Activated CD8-positive, alpha-beta memory T cell treated with anti-CD3 and anti-CD28 coated beads for 36 hours (primary cell): ENCODE measurements around the gene COPZ2. TPM values are rescaled to one million over a fixed set of nuclear protein-coding genes. Genes with fewer than 3 reads are reported as not detected.

Experiments
- CTCF ChIA-PET: fragments of 350-600 bp; sonication (Branson Sonifier 250); formaldehyde crosslinking; loops from one replicate; lab custom pipeline; 2021; ENCODE audit warnings: antibody characterized with exemption; lab: Charles Lee
- POLR2A ChIA-PET: fragments of 350-600 bp; sonication (Branson Sonifier 250); formaldehyde crosslinking; loops from one replicate; lab custom pipeline; 2021; ENCODE audit warnings: antibody characterized with exemption; lab: Charles Lee
- total RNA-seq, 2 experiments: library from RNA; stranded (reverse); gene quantifications; one replicate each; pipeline ENCODE4 v1.2.3, GENCODE V29; 2021

Gene COPZ2
- total RNA-seq, 2 experiments from 2014 or later: 5.5 to 6.0 TPM

DNA sequence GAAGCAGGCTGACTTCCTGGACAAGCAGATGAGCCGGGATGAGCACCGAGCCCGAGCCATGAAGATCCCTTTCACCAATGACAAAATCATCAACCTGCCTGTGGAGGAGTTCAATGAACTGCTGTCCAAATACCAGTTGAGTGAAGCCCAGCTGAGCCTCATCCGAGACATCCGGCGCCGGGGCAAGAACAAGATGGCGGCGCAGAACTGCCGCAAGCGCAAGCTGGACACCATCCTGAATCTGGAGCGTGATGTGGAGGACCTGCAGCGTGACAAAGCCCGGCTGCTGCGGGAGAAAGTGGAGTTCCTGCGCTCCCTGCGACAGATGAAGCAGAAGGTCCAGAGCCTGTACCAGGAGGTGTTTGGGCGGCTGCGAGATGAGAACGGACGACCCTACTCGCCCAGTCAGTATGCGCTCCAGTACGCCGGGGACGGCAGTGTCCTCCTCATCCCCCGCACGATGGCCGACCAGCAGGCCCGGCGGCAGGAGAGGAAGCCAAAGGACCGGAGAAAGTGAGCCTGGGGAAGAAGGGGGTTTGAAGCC, 21.6 kb upstream of the COPZ2 start:
- ChIA-PET POLR2A (no interaction called here), CTCF (interaction anchor here (1.3 kb wide), 2 partner anchors 16 to 22 kb away, joined by 3 read pairs; no protein-coding TSS in a partner anchor)

DNA sequence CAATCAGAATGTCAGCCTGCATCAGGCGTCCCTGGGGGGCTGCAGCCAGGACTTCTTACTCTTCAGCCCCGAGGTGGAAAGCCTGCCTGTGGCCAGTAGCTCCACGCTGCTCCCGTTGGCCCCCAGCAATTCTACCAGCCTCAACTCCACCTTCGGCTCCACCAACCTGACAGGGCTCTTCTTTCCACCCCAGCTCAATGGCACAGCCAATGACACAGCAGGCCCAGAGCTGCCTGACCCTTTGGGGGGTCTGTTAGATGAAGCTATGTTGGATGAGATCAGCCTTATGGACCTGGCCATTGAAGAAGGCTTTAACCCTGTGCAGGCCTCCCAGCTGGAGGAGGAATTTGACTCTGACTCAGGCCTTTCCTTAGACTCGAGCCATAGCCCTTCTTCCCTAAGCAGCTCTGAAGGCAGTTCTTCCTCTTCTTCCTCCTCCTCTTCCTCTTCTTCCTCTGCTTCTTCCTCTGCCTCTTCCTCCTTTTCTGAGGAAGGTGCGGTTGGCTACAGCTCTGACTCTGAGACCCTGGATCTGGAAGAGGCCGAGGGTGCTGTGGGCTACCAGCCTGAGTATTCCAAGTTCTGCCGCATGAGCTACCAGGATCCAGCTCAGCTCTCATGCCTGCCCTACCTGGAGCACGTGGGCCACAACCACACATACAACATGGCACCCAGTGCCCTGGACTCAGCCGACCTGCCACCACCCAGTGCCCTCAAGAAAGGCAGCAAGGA, 21.0 kb upstream of the COPZ2 start:
- ChIA-PET POLR2A (interaction anchor here (0.6 to 0.7 kb wide), 2 partner anchors 8 to 11 kb away, joined by 3 read pairs; partner anchors contain the start of gene NFE2L1), CTCF (interaction anchor here (1.3 to 1.6 kb wide), 4 partner anchors 12 to 32 kb away, joined by 3 to 4 read pairs (median 3); no protein-coding TSS in a partner anchor)

DNA sequence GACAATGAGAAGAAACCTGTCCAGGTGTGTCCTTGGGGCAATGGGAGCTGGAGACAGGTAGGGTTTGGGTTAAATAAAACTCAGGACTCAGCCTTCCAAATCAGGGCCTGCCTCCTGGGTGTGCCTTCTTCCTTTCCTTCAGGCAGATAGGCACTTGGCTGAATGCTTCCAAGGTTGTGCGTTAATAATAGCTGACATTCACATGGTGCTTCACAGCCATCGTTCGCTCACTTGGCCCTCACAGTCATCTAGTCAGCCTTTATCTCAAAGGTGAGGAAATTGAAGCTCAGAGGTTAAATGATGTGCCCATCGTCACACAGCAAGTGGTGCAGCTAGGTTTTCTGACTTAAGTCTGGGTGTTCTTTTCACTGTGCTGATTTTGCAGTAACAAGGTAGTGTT, 20.0 kb upstream of the COPZ2 start:
- CTCF ChIA-PET: interaction anchor here (1.3 to 1.6 kb wide), 2 partner anchors 11 to 31 kb away, joined by 3 to 4 read pairs; no protein-coding TSS in a partner anchor
- POLR2A ChIA-PET: interaction anchor here (0.7 kb wide), 1 partner anchor 10 kb away, joined by 3 read pairs; the partner anchor contains the start of gene NFE2L1

DNA sequence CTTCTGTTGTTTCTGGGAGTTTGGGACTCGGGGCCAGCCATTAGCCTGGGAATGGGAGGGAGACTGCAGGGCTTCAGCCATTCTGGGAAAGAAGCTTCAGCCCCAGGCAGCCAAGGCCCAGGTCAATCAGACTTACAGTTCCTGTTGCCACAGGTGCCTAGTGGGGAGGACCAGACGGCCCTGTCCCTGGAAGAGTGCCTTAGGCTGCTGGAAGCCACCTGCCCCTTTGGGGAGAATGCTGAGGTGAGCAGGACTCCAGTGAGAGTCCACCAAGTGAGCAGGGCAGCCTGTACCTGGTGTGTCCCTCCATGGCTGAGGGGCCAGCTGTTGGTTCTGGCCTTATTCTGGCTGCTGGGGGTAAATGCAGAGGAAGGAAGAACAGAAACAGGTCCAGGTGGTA, 19.3 kb upstream of the COPZ2 start:
- ChIA-PET POLR2A (no interaction called here), CTCF (interaction anchor here (1.6 to 1.7 kb wide), 2 partner anchors 19 to 31 kb away, joined by 3 to 8 read pairs; no protein-coding TSS in a partner anchor)

DNA sequence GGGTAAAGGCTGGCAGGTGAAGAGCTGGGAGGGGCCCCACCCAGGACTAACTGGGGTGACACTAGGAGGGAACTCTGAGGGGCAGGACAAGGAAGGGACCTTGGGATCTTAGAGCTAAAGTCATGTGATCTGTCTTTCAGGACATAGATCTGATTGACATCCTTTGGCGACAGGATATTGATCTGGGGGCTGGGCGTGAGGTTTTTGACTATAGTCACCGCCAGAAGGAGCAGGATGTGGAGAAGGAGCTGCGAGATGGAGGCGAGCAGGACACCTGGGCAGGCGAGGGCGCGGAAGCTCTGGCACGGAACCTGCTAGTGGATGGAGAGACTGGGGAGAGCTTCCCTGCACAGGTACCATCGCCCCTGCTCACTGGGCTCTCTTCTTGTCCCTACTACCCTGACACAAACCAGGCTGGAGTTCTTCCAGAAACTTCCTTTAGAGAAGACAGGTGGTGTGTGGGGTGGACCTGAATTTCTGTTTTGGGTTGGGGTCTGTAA, 18.7 kb upstream of the COPZ2 start:
- POLR2A ChIA-PET: interaction anchor here (0.8 kb wide), 1 partner anchor 51 kb away, joined by 3 read pairs; the partner anchor contains the start of gene SNX11
- CTCF ChIA-PET: interaction anchor here (1.6 to 1.7 kb wide), 2 partner anchors 19 to 31 kb away, joined by 3 to 8 read pairs; no protein-coding TSS in a partner anchor

DNA sequence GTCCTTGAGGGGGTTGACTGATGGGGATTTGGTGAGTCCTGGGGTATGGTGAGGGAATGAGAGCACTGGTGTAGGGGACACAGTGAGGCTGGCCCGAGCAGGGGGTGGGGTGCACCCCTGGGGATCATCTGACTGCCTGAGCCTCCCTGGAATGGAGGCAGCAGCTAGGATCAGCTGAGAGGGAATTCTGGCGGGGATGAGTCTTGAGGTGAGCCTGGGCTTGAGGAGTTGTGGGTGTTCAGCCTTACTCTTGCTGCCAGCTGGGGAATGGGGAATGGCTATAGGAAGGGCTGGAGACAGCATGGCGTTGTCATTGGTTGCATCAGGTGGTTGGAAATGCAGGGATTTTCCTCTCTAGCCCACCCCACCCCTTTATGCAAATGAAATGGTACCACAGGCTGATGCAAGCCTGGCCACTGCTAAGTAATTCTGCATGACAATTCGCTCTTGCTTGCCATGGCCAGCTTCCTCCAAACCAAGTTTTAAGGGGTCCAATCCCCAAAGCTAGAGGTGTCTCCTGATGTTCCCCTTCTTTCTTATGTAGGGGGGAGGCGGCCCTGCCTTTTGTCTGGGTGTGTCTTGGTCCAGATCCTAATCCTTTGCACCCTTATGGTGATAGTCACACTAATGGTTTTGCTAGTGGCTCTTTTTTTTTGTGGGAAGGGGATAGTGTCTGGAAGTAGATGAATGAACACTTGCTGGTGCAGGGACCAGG, 18.1 kb upstream of the COPZ2 start:
- ChIA-PET CTCF (interaction anchor here (0.7 to 1.7 kb wide), 4 partner anchors 20 to 384 kb away, joined by 3 to 8 read pairs (median 3); no protein-coding TSS in a partner anchor), POLR2A (interaction anchor here (0.8 kb wide), 1 partner anchor 52 kb away, joined by 3 read pairs; the partner anchor contains the start of gene SNX11)

DNA sequence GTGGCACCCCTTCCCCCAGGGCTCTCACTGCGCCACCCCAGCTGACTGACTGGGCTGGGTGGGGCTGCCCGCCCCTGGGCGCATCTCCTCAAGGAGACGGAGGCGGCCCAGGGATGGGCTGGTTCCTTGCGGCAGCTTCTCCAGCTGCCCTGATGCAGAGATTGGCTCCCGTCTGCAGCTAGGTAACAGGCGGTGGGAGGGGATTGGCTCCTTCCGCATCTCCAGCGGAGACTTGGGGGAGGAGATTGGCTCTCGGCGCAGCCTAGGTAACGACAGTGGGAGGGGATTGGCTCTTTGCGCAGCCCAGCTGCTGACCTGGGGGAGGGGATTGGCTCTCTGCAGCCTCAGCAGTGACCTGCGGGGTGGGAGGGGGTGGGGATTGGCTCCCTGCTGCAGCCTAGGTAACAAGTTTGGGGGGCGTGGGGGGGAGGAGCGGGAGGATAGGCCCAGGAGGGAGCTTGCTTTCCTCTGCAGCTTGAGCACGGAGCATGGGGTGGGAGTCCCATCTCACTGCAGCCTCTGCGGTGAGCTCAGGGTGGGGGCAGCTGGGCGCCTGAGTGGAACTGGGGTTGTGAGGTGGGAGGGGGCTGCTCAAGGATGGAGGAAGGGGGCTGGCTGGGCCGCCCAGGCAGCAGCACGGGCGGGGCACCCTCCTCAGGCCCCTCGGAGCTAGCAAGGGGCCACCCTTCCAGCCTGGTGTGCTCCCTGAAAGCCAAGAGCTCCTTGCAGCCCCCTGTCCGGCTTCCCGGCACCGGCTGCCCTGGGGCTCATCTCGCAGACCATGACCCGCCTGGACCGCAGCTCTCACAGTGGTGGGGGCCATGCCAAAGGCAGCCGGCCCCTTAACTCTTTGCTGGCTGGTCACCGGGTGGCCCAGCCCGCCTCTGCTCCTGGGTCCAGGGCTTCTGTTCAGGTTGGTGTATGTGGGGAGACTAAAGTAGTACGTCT, 16.9 kb upstream of the COPZ2 start:
- POLR2A ChIA-PET: interaction anchor here (0.6 kb wide), 1 partner anchor 70 kb away, joined by 9 read pairs; no protein-coding TSS in a partner anchor
- CTCF ChIA-PET: interaction anchor here (0.7 to 1.7 kb wide), 5 partner anchors 26 to 385 kb away, joined by 3 to 4 read pairs (median 4); no protein-coding TSS in a partner anchor

DNA sequence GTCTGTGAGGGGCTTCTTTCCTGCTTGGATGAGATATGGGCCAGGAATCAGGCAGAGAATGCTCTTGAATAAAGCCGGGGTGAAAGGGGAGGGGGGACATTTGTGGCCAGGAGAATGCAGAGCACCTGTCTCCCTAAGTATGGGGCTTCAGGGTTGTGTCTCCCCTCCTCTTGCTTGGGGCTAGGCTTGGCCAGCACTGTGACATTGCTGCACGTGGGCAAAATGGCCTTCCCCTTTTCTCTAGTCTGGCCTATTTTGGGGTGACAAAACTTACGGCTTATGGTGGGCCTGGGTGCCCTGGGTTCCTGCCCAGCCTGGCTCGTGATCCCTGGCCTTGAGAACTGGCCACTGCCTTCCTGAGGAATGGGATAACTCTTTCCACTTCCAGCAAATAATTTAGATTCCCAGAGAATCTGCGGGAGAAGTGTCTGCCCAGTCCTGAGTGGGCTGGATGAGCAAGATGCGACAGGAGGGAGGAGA, 16.2 kb upstream of the COPZ2 start:
- CTCF ChIA-PET: interaction anchor here (0.9 to 2.0 kb wide), 3 partner anchors 26 to 35 kb away, joined by 4 read pairs; no protein-coding TSS in a partner anchor
- POLR2A ChIA-PET: no interaction called here

DNA sequence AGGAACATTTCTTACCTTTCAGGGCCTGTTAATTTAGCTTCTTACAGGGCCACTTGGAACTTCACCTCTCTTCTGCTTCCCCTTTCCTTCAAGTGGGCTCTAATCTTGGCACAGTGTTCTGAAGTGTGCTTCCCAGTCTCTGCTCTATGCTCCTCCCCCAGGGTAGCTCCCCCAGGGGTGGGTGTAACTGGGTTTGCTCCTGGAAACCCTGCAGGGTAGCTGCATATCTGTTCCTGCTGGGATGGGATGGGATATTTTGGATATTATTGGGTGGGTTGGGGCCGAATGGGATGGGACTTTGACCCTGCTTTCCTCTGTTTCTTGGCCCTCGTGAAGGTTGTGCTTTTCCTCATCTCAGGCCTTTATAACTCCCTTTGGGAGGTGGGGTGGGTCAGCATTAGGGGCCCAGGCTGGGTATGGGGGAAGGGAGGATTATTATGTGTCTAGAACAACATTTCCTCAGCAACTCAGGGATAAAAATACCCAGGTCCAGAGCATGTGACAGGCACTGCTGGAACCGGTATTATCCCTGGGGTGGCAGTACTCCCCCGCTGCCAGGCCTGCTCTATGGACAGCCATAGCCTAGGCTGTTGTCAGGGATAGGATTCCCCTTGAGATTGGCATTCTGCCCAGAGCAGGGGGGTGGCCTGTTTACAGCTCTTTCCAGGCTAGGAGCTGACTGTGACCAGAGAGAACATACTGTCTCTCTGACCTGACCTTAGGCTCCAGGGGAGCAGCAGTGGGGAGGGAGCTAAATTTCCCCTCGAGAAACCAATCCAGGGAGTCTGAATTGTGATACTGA, 15.6 kb upstream of the COPZ2 start:
- ChIA-PET POLR2A (no interaction called here), CTCF (interaction anchor here (1.1 to 2.0 kb wide), 2 partner anchors 27 kb away, joined by 3 to 4 read pairs; no protein-coding TSS in a partner anchor)

DNA sequence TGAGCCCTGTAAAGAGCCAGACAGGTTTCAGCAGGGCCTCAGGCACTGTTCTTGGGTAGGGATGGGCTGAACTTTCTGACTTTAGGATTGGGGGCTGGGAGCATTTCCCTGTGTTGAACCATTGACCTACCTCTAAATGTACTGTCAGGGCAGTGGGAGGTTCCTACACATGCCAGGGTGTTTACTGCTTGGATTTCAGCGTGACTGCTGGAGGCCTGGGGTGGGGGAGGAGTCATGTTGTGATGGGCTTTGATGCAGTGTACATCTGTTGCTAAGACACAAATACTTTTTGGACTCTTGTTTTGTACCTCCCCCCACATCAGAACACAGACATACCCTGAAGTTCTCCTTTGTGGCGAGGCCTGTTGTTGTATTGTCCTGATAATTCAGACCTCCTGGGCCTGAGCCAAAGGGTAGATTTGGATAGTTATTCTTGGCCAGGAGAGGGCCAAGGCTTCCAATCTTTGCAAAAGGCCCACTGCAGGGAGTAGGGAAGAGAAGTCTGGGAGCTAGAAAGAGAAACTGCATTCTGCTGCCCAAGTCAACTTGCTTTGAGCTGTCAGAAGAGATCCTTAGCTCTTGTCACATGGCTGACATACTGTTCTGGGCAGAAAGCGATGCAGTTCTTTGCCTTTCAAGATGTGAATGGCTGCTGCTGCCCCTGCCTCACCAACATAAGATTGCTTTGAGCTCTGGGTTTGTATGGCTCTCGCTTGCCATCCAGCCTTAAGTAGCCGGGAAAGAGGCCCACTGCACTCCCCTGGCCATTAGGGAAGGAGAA, 14.3 kb upstream of the COPZ2 start:
- CTCF ChIA-PET: interaction anchor here (1.1 to 2.0 kb wide), 3 partner anchors 25 to 79 kb away, joined by 3 to 4 read pairs (median 3); no protein-coding TSS in a partner anchor
- POLR2A ChIA-PET: no interaction called here

DNA sequence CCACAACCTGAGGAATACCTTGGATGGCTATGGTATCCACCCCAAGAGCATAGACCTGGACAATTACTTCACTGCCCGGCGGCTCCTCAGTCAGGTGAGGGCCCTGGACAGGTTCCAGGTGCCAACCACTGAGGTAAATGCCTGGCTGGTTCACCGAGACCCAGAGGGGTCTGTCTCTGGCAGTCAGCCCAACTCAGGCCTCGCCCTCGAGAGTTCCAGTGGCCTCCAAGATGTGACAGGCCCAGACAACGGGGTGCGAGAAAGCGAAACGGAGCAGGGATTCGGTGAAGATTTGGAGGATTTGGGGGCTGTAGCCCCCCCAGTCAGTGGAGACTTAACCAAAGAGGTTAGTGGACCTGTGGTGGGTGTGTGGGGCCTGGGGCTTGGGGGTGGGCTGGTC, 13.7 kb upstream of the COPZ2 start:
- ChIA-PET POLR2A (no interaction called here), CTCF (interaction anchor here (1.8 kb wide), 1 partner anchor 80 kb away, joined by 3 read pairs; no protein-coding TSS in a partner anchor)

DNA sequence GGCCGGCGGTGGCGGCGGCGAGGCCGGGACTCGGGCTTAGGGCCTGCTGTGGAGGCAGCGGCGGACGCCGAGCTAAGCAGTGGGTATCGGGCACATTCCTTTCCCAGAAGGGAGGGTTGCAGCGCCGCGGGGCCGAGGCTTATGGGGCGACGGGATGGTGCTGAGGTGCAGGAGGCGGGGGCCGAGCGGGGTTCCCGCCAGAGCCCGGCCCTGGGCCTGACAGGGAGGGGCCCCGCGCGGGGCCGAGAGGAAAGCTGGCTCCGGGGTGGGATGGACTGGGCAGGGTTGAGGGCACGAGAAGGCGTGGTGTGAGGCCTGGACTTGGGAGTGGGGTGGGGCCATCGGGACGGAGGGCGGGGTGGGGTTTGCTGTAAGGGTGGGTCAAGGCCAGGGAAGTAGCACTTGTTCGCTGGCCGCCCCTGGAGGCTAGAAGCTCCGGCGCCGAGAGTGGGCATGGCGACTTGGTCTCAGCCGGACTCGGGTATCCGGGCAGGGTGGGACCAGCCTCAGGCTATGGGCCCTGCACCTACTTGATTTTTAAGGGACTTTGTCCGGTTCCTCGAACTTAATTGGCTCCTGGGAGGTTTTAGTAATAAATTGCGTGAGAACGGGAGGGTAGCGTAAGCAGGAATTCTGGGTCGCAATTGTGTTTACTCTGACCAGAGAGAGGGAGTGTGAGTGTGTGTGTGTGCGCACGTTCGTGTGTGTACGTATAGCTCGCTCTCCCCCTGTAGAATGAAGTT, 11.0 kb upstream of the COPZ2 start:
- POLR2A ChIA-PET: interaction anchor here (0.6 to 1.6 kb wide), 9 partner anchors 9 to 551 kb away, joined by 3 to 6 read pairs (median 3); partner anchors contain the start of genes CBX1, COPZ2 and SNX11
- CTCF ChIA-PET: interaction anchor here (0.5 to 6.1 kb wide), 11 partner anchors 12 to 769 kb away, joined by 3 to 28 read pairs (median 4); partner anchors contain the start of genes CDK5RAP3 and COPZ2

DNA sequence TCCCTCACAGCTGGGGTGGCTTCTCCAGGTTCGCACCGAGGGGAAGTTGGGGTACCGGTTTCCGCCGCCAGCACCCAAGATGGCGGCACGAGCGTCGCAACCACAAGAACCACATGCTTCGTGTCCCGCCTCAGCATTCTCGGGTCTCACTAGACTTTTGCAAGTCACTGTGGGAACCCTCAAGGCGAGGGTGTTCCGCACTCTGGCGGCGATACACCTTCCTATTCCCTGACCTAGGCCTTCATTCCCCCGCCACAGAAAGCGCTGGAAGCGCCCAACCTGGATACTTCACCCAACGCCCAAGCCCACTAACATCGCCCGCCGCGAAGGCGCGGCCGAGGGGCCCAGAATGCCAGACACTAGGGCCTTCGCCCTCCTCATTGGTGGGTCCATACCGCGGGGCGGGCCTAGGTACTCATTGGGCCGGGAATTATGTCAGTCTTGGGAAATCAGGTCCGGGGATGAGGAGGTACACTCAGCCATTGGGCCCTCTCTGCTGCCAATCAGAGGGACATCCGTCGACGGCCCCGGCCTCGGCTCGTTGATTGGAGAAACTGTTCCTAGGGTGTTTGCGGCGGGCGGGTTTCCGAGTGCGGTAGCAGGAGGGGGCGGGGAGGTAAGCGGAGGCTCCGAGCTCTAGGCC, 10.3 kb upstream of the COPZ2 start, which contains the start of gene NFE2L1:
TSS of gene NFE2L1 (plus strand) at position 619 of the 643 bp plus-strand sequence. CDS start 2,760 bp downstream, outside the sequence.
- ChIA-PET POLR2A (interaction anchor here (0.6 to 1.4 kb wide), 6 partner anchors 10 to 552 kb away, joined by 3 to 5 read pairs (median 3); partner anchors contain the start of genes CBX1 and SNX11), CTCF (interaction anchor here (0.5 to 6.1 kb wide), 9 partner anchors 10 to 1630 kb away, joined by 3 to 28 read pairs (median 4); partner anchors contain the start of genes CDK5RAP3 and COPZ2)
